Heart left ventricle (tissue), 13 donors: Measurements from ENCODE around the gene NR2F1-AS1.

Experiments used
- CTCF ChIP-seq, 12 donors: fragments of 200-600 bp; sonication (generic) in 4 of 12; IDR thresholded peaks; one replicate each; pipeline versions ENCODE4 v1.5.0 to v1.8.0; 2018 to 2022; ENCODE audit warnings: antibody characterized with exemption in 12 of 12, mild to moderate bottlenecking in 5 of 12
- POLR2A ChIP-seq, 2 donors: fragments of 450-650 bp; IDR thresholded peaks; one replicate each; pipeline ENCODE4 v1.6.1; 2017; ENCODE audit warnings: antibody characterized with exemption in 2 of 2, mild to moderate bottlenecking in 2 of 2, moderate library complexity in 2 of 2
- donor health status: ischemic (EF 13 %, LVEDD 7.1; RV severe dilation, severe dysfunction).
- donor health status: DM: no; HTN: yes; CAD: no.
- donor health status: DM: no; HTN: no; CAD: no.
- donor health status: ischemic (EF 25% LVEDD 6.9; RV normal size, moderate dysfunction).
- donor health status: ischemic (EF 25% LVEDD 5.7; RV mildly dilated, moderate dysfunction).
- donor health status: ischemic (EF 35%, LVEDD 5.7; RV mildly dilated, moderate dysfunction).
- donor health status: nonischemic (EF 11% LVEDD 7.7; RV severe dilation, severe dysfunction).
- donor health status: DM: yes; HTN: yes; CAD: no.
- donor health status: PGD.
- donor health status: ischemic (EF 29% LVEDD 5.4; RV normal size, mild dysfunction).
- donor health status: nonischemic (EF 23%, LVEDD 6.1; RV moderate dilation, normal function).

- TF ChIP-seq CTCF (IDR thresholded peaks at IDR 0.05) = no peak
- no peak for TF ChIP-seq POLR2A (IDR thresholded peaks at IDR 0.05)
Measured at GRCh38 chr5:93394301-93394700, 186.7 kb downstream of the NR2F1-AS1 start.
